NT2/D1 (cell line): Measurements from ENCODE around the gene NUDT17.

Experiments
- SUZ12 ChIP-seq: IDR thresholded peaks from 2 replicates; pipeline ENCODE4 v1.6.1; 2011; ENCODE audit not compliant: insufficient read length, insufficient read depth; ENCODE audit errors: extremely low read depth
- YY1 ChIP-seq: IDR thresholded peaks from 2 replicates; pipeline ENCODE4 v1.6.1; 2011; ENCODE audit not compliant: insufficient read length, insufficient read depth
- ZNF274 ChIP-seq: IDR thresholded peaks from 2 replicates; pipeline ENCODE4 v1.6.1; 2011; ENCODE audit warnings: mild to moderate bottlenecking, low read depth, low read length

DNA sequence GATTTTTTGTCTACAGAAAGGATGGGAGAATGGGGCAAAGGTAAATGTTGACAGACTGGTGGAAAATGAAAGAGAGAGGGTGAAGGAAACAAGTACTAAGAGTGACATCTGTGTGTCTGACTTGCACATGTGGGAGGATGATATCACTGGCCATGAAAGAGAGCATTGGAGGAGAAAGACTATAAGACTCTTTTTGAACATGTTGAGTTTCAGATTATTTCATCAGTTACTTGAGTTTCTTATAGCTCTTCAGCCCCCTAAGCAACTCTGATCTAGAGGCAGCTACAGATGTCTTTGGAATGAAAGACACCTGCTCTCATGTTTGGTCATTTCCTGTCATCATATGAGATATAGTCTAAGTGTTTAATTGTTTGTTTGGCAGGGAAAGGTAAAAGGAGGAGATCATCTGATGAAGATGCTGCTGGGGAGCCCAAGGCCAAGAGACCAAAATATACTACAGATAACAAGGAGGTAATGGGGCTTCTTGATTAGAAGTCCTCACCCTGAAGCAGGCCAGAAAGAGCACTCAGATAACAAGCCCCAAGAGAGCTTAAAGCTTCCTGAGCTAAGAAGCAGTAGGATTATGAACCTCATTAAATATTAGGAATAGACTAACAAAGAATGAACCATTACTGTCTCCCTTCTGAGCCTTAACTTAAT lies 16.9 kb upstream of the NUDT17 start:
- TF ChIP-seq SUZ12: no peak
- TF ChIP-seq ZNF274: no peak
- TF ChIP-seq YY1: no peak
